Activated CD4-positive, alpha-beta memory T cell treated with anti-CD3 and anti-CD28 coated beads for 36 hours (primary cell): ENCODE data around the gene PROKR1. TPM values are rescaled to one million over a fixed set of nuclear protein-coding genes. Genes with fewer than 3 reads are reported as not detected.

Experiments
- CTCF ChIA-PET: fragments of 350-600 bp; sonication (Branson Sonifier 250); formaldehyde crosslinking; loops from one replicate; lab custom pipeline; 2021; ENCODE audit warnings: antibody characterized with exemption, inconsistent platforms; lab: Charles Lee
- POLR2A ChIA-PET: fragments of 350-600 bp; sonication (Branson Sonifier 250); formaldehyde crosslinking; loops from one replicate; lab custom pipeline; 2021; ENCODE audit warnings: antibody characterized with exemption; lab: Charles Lee
- DNase-seq: peaks from one replicate; pipeline ENCODE4 v3.0.0-alpha.2; 2020
- H3K27ac Mint-ChIP-seq: one replicate; pipeline ENCODE4 v1.8.0; 2021; ENCODE audit warnings: mixed read lengths
- H3K27me3 Mint-ChIP-seq: one replicate; pipeline ENCODE4 v1.8.0; 2021; ENCODE audit warnings: mixed read lengths
- H3K36me3 Mint-ChIP-seq: one replicate; pipeline ENCODE4 v1.8.0; 2021; ENCODE audit warnings: mixed read lengths
- H3K4me1 Mint-ChIP-seq: one replicate; pipeline ENCODE4 v1.8.0; 2021; ENCODE audit warnings: low read depth, mixed read lengths
- H3K4me3 Mint-ChIP-seq: one replicate; pipeline ENCODE4 v1.8.0; 2021; ENCODE audit warnings: mild to moderate bottlenecking, mixed read lengths
- H3K9me3 Mint-ChIP-seq: one replicate; pipeline ENCODE4 v1.8.0; 2021; ENCODE audit warnings: mixed read lengths
- intact Hi-C: fragments of 100-400 bp; cut with micrococcal nuclease; formaldehyde crosslinking; loops from one replicate; pipeline ENCODE4 v1.15.1; 2023
- total RNA-seq, 2 experiments: library from RNA; stranded (reverse); gene quantifications; one replicate each; pipeline ENCODE4 v1.2.3, GENCODE V29; 2021

Gene PROKR1
- total RNA-seq, 2 experiments from 2014 or later, result not detected

DNA sequence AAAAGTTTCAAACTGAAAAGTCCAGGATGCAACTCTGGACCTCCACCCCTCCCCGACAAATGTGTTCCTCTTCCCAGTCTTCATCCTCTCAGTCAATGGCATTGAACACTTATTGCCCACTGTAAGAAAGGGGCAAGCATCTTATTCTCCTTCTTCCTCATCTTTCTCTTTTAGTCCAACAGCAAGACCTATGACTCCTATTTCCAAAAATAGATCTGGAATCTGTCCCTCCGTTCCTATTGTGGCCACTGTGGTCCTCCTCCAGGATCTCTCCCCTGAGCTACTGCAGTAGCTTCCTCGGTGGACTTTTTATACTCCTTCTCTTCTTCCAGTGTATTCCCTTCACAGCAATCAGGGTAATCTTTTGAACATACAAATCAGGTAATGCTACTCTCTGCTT is 63.3 kb downstream of the PROKR1 start:
- no peak for DNase-seq
- Mint-ChIP-seq H3K4me1 (peaks cover 25% of the 10 kb centered on the region), H3K36me3 (no peaks in the 10 kb centered on the region), H3K9me3 (no peaks in the 10 kb centered on the region), H3K4me3 (no peak overlapping the region), H3K27me3 (no peaks in the 10 kb centered on the region), H3K27ac (no peak overlapping the region)
- ChIA-PET CTCF (interaction anchor here (1.6 kb wide), 1 partner anchor 11 kb away, joined by 3 read pairs; no protein-coding TSS in a partner anchor), POLR2A (no interaction called here)
- intact Hi-C loops, result no loop called here

Other genes with a start within 250 kb of the PROKR1 start
- 1 to 10 TPM; 2.3 to 2.6 TPM for gene FBXO48, start 176.3 kb upstream of the PROKR1 start, total RNA-seq
- 1 to 10 TPM; 3.0 to 3.1 TPM for gene APLF, start 176.0 kb upstream of the PROKR1 start, total RNA-seq
- gene ARHGAP25, start 91.2 kb downstream of the PROKR1 start, total RNA-seq, result 10 to 100 TPM; 79.8 to 87.7 TPM
- gene BMP10, start 227.8 kb downstream of the PROKR1 start, total RNA-seq, result not detected